ENCODE measurements around the gene TBC1D10A.
"Not testable (repeated sequence)": the region's sequence is repeated elsewhere in the genome, so short reads cannot be mapped to it uniquely, and the experiment has no call there.

TBC1D10A gene

DNA sequence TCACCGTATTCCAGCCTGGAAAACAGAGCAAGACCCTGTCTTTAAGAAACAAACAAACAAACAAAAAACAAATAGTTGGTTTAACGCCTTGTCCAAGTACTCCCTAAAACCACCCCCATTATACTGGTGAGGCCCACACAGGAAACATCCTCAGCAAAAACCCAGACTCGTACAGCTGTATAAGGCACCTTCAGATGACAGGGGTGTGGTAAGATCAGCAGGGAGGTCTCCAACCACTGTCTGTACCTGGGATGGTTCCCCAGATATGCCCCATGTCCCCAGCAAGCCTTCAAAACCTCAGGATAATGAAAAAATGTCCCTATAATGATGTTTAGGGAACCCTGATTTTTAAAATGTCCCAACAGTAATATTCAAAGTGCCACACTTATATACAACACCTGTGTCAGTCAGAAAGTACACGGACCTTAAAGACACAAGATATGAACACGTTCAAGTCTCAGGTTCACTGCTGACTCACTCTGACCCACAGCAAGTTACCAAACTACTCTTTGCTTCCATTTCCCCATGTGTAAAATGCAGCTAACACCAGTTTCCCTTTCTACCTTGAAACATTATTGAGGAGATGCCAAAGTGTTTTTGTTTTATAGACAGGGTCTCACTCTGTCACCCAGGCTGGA lies 20.6 kb upstream of the TBC1D10A start:
- DNase-seq (ENCODE audit: low read depth) = no peak

DNA sequence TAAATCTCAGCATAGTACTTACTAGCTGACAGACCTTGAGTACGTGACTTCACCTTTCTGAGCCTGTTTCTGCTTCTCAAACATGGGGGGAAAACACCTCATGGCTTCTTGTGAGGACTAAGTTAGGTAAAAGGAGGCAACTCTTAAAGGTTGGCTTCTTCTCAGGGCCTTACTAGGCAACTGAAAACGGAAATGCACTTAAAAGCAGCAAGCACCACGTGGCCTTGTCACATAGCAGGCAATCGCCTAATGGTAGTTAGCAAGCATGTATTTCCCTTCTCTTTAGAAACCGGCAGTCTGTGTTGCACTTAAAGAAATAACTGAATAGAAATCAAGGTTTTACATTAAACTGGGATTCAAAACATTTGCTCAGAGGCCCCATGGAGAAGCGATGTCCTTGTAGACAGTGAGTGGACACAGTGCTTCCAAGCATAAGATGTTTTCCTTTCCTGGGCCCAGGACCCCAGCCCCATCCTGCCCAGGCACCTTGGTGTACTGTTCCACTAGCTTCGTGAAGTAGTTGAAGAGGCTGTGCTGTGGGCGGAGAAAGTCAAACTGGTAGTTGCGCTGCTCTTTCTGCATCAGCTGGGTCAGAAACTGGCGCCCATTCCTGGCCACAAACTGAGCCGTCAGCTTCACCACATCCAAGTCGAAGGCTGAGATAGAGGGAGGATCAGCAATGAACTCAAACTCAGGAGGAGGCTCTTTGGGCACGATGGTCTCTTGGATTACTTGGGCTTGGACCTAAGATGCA lies 17.9 kb upstream of the TBC1D10A start:
- DNase-seq (ENCODE audit: low read depth) = no peak

- no peak for DNase-seq (ENCODE audit: low read depth)
Observed at GRCh38 chr22:30340911-30341685, 14.4 kb upstream of the TBC1D10A start.

- no peak for DNase-seq (ENCODE audit: low read depth)
Observed at GRCh38 chr22:30338802-30339201, 12.1 kb upstream of the TBC1D10A start.

DNA sequence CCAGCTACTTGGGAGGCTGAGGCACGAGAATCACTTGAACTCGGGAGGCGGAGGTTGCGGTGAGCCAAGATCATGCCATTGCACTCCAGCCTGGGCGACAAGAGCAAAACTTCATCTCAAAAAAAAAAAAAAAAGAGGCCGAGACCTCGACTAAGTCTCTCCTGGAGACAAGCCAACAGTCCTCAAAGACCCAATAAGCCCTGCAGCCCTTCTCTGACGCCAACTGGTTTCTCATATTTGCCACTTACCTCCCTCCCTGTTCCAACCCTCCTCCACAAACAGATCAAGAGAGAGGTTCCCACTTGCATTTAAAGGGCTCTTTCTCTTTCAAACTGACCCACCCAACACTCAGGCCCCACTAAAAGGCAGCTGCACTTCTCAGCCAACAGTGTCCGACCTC lies 11.6 kb upstream of the TBC1D10A start:
- not testable (repeated sequence) for DNase-seq (ENCODE audit: low read depth)

DNA sequence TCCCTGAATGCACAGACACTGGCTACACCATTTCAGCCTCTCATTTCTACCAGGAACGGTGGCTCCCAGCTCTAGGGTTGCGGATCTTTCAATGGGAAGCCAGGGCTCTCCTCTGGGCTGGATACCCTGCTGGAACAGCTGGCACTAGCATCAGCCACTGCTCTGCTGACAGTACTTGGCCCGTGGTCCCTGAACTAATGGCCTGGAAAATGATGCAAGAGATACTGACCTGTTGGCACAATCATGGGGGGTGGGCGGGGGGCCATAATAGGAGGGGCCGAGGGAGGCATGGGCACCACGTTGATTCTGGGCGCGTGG lies 10.7 kb upstream of the TBC1D10A start:
- no peak for DNase-seq (ENCODE audit: low read depth)

GRCh38 chr22:30336752-30337460 lies 10.2 kb upstream of the TBC1D10A start:
- DNase-seq (ENCODE audit: low read depth) = no peak

DNA sequence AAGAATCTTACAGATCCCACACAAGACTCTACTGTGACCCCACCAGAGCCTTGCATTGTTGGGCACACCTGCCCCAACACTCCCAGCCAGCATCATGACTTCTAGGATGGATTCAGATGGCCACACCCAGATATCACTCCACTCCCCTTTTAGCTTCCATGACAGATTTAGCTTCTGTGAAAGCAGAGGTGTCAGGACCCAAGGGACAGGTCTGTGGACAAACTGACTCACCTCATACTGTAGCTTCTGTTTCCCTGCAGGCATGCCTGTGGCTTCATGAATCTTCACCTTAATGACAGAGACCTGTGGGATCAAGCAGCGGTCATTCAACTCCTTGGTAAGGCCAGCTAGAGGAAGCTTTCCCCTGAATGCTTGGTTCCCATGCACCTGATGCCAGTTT lies 8.5 kb upstream of the TBC1D10A start:
- DNase-seq (ENCODE audit: low read depth) = no peak

DNA sequence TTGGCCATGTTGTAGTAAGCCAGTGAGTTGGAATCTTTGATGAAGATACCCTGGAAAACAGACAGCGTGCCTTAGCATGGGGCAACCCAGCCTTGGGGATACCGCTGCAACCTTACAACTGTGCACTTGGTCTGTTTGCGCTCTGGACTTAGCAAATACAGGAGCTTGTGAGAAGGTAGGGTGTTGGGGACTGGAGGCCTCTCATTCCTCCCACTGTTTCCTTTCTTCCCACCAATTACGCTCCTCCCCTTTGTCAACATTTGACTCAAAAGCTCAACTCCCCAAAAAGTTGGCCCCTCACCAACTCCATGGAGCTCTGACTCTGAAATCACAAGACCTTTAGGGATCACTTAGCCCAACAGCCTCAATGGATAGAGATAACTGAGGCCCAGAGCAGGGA lies 7.9 kb upstream of the TBC1D10A start:
- DNase-seq (ENCODE audit: low read depth) = no peak

- DNase-seq (ENCODE audit: low read depth) = no peak
Observed at GRCh38 chr22:30333707-30334087, 7.0 kb upstream of the TBC1D10A start.

DNA sequence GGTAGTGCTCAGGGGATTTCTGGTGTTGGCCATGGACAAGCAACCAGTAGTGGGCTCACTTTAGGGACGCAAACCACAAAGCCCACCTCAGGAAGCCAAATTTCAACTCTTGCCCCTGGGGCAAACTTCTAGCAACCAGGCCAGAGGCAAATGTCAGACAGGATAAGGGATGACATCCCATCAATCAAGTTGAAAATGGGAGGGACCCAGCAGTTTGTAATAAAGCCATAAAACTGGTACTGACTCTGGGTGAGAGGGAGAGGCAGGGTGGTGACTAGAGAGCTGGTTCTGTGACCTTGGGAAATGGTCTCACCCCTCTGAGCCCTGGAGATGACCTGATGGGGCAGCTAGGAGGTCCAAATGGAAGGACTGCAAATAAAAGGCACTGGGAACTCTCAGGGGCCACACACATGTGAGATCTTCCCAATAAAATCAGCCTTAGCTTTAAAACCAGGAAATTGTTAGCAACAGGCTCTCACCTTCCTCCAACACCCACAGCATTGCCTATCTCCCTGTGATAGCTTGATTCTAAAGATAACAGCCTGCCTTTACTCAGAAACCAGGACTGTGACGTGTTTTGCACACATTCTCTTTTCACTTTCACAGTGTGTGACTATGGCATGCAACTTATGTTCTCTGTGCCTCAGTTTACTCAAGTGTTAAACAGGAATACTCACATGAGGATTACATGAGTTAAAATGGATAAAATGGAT lies 6.4 kb upstream of the TBC1D10A start:
- DNase-seq (ENCODE audit: low read depth) = no peak

GRCh38 chr22:30332551-30332950 lies 5.8 kb upstream of the TBC1D10A start:
- DNase-seq (ENCODE audit: low read depth) = no peak

DNA sequence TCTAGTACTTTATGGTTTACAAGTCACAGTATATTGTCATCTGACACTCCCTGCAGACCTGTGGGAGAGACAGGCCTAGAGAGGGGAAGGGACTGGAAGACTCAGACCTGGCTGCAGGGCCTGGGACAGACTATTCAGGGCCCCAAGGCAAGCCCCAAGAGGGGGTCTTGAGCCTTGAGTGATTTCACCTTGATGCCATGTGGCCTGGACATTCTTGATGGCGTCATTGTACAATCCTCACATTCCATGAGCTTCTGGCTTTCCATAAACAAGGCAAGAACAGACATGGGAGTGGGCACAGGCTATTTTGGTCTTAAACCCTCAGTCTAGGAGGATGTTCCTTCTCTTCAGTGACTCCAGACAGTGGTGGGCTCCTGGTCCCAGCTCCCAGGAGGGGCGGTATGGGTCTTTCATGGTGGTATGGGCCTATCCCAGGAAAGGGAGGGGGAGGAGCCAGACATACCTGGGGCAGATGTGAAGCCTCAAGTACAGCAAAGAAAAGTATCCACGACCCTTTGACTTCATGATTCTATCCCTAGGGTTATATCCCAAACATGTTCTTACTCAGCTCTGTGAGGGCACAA lies 1.8 kb upstream of the TBC1D10A start:
- no peak for DNase-seq (ENCODE audit: low read depth)

DNA sequence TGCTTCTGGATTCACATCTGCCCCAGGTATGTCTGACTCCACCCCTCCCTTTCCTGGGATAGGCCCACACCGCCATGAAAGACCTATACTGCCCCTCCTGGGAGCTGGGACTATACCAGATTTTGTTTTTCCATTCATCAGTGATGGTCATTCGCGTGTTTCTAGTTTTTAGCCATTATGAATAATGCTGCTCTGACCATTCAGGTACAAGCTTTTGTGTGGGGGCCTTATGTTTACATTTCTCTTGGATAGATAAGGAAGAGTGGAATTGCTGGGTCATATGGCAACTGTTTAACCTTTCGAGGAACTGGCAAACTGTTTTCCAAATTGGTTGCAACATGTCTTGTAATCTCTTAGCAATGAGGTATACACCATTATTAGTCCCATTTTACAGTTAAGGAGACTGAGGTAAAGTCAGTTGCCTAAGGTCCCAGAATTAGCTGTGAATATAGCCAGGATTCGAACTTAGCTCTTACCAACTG lies 1.2 kb upstream of the TBC1D10A start:
- no peak for DNase-seq (ENCODE audit: low read depth)

DNA sequence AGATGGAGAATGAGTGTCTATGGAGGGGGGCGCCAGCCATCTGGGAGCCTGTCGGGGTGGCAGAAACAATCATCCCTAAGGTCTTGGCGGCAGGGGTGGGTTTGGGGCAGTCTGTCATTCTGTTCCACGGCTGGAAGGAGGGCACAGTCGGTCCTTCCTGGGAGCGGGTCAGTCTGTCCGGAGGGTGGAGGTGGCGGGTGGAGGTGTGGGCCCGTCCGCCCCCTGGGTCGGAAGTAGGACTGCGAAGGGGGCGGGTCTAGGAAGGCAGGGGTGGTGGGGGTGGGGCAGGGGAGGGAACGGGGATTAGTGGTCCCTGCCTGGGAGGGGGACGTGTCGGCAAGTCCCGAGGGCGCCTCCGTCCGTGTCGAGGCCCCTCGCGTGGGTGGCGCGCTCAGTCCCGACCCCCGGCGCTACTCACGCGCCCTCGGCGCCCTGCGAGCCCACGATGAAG lies 461 bp downstream of the TBC1D10A start:
- no peak for DNase-seq (ENCODE audit: low read depth)

DNA sequence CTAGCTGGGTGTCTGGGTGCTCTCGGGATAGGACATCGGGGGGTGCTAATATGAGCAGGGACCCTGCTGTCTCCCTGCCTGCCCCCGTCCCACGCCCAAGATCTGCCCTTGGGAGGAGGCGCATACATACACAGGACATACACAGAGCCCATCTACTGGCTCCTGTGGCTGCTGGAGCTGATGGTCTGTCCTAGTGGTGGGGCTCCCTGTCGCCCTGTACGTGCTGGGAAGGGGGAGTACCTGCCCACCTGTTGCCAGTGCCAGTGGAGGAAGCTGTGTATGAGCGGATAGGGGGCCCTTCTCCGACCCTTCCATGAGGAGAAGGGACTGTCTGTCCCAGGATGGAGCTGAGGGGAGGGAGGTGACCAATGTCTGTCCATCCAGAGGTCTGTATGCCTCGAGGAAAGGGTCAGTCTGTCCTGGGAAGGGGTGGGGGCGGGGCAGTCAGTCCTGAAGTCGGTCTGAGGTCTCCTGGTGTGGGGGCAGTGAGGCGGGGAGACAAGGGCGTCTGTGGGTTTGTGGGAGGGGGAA lies 952 bp downstream of the TBC1D10A start:
- no peak for DNase-seq (ENCODE audit: low read depth)

DNA sequence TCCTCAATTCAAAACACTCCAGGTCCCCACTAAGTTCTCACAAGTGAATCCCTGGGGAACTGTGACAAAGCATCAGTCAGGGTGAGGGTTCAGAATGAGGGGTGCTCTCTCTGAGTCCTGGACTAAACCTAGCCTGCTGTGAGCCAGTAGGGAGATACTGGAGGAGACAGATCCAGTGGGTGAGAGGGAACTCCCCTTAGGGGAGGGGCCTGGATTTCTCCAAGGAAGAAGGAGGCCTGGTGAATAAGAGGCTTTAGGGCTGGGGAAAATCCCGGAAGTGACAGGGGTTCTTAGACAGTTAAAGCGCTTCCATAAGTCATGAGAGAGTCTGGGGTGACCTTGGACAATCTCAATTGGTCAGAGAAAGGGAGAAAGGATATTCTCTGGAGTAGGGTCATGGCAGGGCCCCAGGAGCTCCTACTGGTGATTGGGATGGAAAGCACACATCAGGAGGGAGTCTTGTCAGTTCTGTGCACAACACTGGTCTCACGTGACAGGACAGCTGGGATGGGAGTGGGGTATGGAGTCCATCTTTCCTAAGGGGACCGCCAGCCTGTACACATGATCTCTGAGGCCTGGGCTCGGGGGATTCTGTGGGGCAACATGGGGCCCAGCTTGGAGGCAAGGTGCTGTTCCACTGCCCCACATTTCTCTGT lies 1.5 kb downstream of the TBC1D10A start:
- peak; percentile 36 for DNase-seq (ENCODE audit: low read depth)

DNA sequence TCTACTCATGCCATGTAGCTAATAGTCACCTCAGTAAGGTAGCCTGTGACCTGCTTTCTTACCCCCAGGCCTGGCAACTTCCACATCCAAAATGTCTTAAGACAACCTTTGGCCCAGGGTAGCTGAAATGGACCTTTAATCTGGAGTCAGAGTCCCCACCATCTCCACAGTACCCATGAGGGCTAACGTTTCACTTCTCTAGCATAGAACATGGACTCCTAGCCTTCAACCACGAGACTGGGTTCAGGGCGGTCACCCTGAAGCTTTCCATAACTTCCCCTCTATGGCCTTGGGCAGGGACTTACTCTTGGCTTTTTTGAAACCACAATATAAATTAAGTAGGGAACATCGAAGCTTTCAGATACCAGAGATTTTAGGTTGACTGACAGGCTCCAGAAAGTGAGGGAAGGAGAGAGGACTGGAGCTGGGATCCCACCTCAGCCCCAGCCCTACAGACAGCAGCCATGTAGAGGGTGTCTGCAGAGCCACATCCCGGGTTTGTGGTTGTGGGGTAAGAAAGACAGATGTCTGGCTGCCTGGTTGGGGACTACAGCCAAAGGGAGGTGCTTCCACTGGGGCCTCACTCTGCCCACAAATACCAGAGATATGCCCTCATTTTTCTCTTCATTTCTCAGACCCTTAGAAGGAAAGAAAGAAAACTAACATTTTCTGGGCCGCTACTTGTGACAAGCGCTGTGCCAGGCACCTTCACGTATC lies 2.6 kb downstream of the TBC1D10A start:
- DNase-seq (ENCODE audit: low read depth) = no peak

DNA sequence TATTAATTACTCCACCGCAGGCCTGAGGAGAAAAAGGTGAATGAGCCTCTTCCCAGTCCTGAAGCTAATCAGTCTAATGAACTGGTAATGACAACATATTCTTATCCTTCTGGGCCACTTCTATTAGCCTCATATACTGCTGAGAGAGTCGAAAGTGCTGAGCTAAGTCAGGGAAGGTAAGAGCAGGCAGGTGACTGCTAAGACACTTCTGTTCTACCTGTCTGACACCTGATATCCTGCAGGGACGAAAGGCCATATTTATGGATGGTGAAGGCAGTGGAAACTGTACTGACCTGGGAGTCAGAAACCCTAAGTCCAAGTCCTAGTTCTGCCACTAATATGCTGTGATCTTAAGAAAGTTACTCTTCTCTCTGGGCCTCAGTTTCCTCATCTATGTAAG lies 3.5 kb downstream of the TBC1D10A start:
- DNase-seq (ENCODE audit: low read depth) = no peak

- no peak for DNase-seq (ENCODE audit: low read depth)
Observed at GRCh38 chr22:30321461-30321860, 5.3 kb downstream of the TBC1D10A start.
